WTC11 (cell line): ENCODE results near the gene CNDP2. TPM values are rescaled to one million over a fixed set of nuclear protein-coding genes. Genes with fewer than 3 reads are reported as not detected.

ENCODE experiments used
- ATAC-seq: fragments of 200-7000 bp; cut with Tn5 transposase; 2 replicates; pipeline ENCODE4 v1.10.0; 2021; ENCODE audit warnings: mild to moderate bottlenecking, moderate library complexity
- CTCF ChIA-PET: fragments of 300-600 bp; sonication (Branson Sonifier 250); formaldehyde crosslinking; loops from one replicate; lab custom pipeline; 2021; ENCODE audit warnings: antibody characterized with exemption; lab: Charles Lee
- POLR2A ChIA-PET: fragments of 350-600 bp; sonication (Branson Sonifier 250); formaldehyde crosslinking; loops from one replicate; lab custom pipeline; 2021; ENCODE audit warnings: antibody characterized with exemption; lab: Charles Lee
- DNase-seq: peaks from one replicate; pipeline ENCODE4 v3.0.0; 2021; ENCODE audit warnings: low spot score
- H3K27ac Mint-ChIP-seq: 2 replicates; pipeline ENCODE4 v1.8.0; 2021; ENCODE audit warnings: mixed read lengths
- H3K27me3 Mint-ChIP-seq: 2 replicates; pipeline ENCODE4 v1.8.0; 2021; ENCODE audit warnings: low read depth, mild to moderate bottlenecking, moderate library complexity, mixed read lengths
- H3K36me3 Mint-ChIP-seq: 2 replicates; pipeline ENCODE4 v1.8.0; 2021; ENCODE audit warnings: mixed read lengths
- H3K4me1 Mint-ChIP-seq: 2 replicates; pipeline ENCODE4 v1.8.0; 2022; ENCODE audit warnings: mixed read lengths
- H3K4me3 Mint-ChIP-seq: 2 replicates; pipeline ENCODE4 v1.8.0; 2021; ENCODE audit warnings: mild to moderate bottlenecking, moderate library complexity, mixed read lengths
- H3K9me3 Mint-ChIP-seq: 2 replicates; pipeline ENCODE4 v1.8.0; 2021; ENCODE audit warnings: mixed read lengths
- GTF2I ChIP-seq: fragments of 250-450 bp; sonication (Bioruptor Pico); conservative IDR thresholded peaks from 2 replicates; pipeline ENCODE4 v1.4.0; 2021; ENCODE audit warnings: mild to moderate bottlenecking
- MXD4 ChIP-seq: fragments of 250-450 bp; sonication (Bioruptor Pico); IDR thresholded peaks from 2 replicates; pipeline ENCODE4 v1.8.0; 2021; ENCODE audit warnings: mild to moderate bottlenecking, moderate library complexity, borderline replicate concordance
- NFATC4 ChIP-seq: fragments of 250-450 bp; sonication (Bioruptor Pico); IDR thresholded peaks from 2 replicates; pipeline ENCODE4 v1.9.0; 2021; ENCODE audit warnings: mild to moderate bottlenecking
- NFE2L1 ChIP-seq: sonication (generic); formaldehyde crosslinking; IDR thresholded peaks from 2 replicates; pipeline ENCODE4 v1.8.1; 2023; ENCODE audit warnings: missing genetic modification reagents
- NFYB ChIP-seq: sonication (generic); formaldehyde crosslinking; conservative IDR thresholded peaks from 2 replicates; pipeline ENCODE4 v1.8.0; 2022; ENCODE audit warnings: low read depth, missing genetic modification reagents
- NR1H2 ChIP-seq: sonication (generic); formaldehyde crosslinking; IDR thresholded peaks from 2 replicates; pipeline ENCODE4 v1.9.0; 2021; ENCODE audit warnings: mild to moderate bottlenecking, moderate library complexity, missing genetic modification reagents
- SMAD3 ChIP-seq: sonication (generic); formaldehyde crosslinking; IDR thresholded peaks from 2 replicates; pipeline ENCODE4 v1.8.0; 2022; ENCODE audit warnings: missing genetic modification reagents, mild to moderate bottlenecking, borderline replicate concordance
- SMAD4 ChIP-seq: sonication (generic); formaldehyde crosslinking; IDR thresholded peaks from 2 replicates; pipeline ENCODE4 v1.8.0; 2022; ENCODE audit warnings: mild to moderate bottlenecking, missing genetic modification reagents
- TP53 ChIP-seq: sonication (generic); formaldehyde crosslinking; IDR thresholded peaks from 2 replicates; pipeline ENCODE4 v1.8.1; 2023; ENCODE audit warnings: mild to moderate bottlenecking, missing genetic modification reagents
- ZBTB21 ChIP-seq: sonication (generic); formaldehyde crosslinking; IDR thresholded peaks from 2 replicates; pipeline ENCODE4 v1.8.1; 2023; ENCODE audit warnings: mild to moderate bottlenecking, missing genetic modification reagents, borderline replicate concordance
- ZNF121 ChIP-seq: sonication (generic); formaldehyde crosslinking; IDR thresholded peaks from 2 replicates; pipeline ENCODE4 v1.8.0; 2023; ENCODE audit warnings: missing genetic modification reagents
- total RNA-seq: library from RNA; stranded (reverse); gene quantifications from 3 replicates; pipeline ENCODE4 v1.2.3, GENCODE V29; 2021
- TF ChIP-seq, protein P1 (sequence below): fragments of 250-450 bp; sonication (Bioruptor Pico); IDR thresholded peaks from 2 replicates; pipeline ENCODE4 v1.9.0; 2021; ENCODE audit warnings: mild to moderate bottlenecking
- TF ChIP-seq, protein P2 (sequence below): sonication (generic); formaldehyde crosslinking; IDR thresholded peaks from 2 replicates; pipeline ENCODE4 v1.8.0; 2022; ENCODE audit warnings: missing genetic modification reagents
- TF ChIP-seq, protein P3 (sequence below): sonication (generic); formaldehyde crosslinking; IDR thresholded peaks from 2 replicates; pipeline ENCODE4 v1.8.1; 2023; ENCODE audit warnings: mild to moderate bottlenecking, missing genetic modification reagents, moderate library complexity

Gene CNDP2
- total RNA-seq, 1 experiment from 2014 or later: 248 TPM

DNA sequence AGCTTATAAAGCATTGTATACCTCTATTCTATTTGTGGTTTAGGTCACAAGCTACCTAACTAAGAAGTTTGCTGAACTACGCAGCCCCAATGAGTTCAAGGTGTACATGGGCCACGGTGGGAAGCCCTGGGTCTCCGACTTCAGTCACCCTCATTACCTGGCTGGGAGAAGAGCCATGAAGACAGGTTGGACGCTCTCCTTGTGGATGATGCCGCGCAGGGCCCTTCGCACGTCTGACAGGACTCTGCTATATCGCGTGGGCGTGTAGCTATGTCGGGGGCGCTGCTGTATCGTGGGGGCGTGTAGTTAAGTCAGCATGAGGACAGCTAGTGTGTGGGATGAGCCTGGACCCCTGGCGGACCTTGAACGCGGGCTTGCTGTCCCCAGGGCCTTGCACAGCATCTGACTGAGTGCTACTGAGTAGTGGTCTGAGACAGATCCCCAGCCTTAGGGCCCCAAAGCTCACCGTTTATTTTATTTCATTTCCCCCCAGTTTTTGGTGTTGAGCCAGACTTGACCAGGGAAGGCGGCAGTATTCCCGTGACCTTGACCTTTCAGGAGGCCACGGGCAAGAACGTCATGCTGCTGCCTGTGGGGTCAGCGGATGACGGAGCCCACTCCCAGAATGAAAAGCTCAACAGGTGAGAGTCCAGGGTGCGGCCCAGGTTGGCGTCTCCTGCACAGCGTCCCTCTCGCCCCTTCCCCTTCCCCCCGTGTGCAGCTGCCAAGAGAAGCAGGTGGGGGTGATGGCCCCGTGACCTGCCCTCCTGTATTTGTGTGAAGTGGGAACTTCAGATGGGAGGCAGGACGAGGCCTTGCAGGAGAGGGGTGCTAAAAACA, 22.5 kb downstream of the CNDP2 start:
- Mint-ChIP-seq H3K36me3 (peaks cover 77% of the 10 kb centered on the region), H3K4me3 (no peak overlapping the region), H3K27ac (no peak overlapping the region), H3K27me3 (no peaks in the 10 kb centered on the region), H3K9me3 (peaks cover 20% of the 10 kb centered on the region)
- no peak for DNase-seq
- ATAC-seq: no peak
- POLR2A ChIA-PET: no interaction called here
- TF ChIP-seq SMAD4 (CRISPR knock-in tag) (no peak), NR1H2 (CRISPR knock-in tag) (no peak), TP53 (CRISPR knock-in tag) (no peak), MXD4 (CRISPR knock-in tag) (no peak)
- TF ChIP-seq, protein P1, sequence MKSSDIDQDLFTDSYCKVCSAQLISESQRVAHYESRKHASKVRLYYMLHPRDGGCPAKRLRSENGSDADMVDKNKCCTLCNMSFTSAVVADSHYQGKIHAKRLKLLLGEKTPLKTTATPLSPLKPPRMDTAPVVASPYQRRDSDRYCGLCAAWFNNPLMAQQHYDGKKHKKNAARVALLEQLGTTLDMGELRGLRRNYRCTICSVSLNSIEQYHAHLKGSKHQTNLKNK: no peak
- TF ChIP-seq, protein P2, sequence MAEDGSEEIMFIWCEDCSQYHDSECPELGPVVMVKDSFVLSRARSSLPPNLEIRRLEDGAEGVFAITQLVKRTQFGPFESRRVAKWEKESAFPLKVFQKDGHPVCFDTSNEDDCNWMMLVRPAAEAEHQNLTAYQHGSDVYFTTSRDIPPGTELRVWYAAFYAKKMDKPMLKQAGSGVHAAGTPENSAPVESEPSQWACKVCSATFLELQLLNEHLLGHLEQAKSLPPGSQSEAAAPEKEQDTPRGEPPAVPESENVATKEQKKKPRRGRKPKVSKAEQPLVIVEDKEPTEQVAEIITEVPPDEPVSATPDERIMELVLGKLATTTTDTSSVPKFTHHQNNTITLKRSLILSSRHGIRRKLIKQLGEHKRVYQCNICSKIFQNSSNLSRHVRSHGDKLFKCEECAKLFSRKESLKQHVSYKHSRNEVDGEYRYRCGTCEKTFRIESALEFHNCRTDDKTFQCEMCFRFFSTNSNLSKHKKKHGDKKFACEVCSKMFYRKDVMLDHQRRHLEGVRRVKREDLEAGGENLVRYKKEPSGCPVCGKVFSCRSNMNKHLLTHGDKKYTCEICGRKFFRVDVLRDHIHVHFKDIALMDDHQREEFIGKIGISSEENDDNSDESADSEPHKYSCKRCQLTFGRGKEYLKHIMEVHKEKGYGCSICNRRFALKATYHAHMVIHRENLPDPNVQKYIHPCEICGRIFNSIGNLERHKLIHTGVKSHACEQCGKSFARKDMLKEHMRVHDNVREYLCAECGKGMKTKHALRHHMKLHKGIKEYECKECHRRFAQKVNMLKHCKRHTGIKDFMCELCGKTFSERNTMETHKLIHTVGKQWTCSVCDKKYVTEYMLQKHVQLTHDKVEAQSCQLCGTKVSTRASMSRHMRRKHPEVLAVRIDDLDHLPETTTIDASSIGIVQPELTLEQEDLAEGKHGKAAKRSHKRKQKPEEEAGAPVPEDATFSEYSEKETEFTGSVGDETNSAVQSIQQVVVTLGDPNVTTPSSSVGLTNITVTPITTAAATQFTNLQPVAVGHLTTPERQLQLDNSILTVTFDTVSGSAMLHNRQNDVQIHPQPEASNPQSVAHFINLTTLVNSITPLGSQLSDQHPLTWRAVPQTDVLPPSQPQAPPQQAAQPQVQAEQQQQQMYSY: no peak
- TF ChIP-seq, protein P3, sequence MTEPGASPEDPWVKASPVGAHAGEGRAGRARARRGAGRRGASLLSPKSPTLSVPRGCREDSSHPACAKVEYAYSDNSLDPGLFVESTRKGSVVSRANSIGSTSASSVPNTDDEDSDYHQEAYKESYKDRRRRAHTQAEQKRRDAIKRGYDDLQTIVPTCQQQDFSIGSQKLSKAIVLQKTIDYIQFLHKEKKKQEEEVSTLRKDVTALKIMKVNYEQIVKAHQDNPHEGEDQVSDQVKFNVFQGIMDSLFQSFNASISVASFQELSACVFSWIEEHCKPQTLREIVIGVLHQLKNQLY (CRISPR knock-in tag): no peak
- TF ChIP-seq, all 79 proteins: peak for 0
- H3K4me1 Mint-ChIP-seq: 0 out of 2 replicates have a peak, but pooled peaks cover 2% of the 10 kb centered on the region
- CTCF ChIA-PET: no interaction called here

DNA sequence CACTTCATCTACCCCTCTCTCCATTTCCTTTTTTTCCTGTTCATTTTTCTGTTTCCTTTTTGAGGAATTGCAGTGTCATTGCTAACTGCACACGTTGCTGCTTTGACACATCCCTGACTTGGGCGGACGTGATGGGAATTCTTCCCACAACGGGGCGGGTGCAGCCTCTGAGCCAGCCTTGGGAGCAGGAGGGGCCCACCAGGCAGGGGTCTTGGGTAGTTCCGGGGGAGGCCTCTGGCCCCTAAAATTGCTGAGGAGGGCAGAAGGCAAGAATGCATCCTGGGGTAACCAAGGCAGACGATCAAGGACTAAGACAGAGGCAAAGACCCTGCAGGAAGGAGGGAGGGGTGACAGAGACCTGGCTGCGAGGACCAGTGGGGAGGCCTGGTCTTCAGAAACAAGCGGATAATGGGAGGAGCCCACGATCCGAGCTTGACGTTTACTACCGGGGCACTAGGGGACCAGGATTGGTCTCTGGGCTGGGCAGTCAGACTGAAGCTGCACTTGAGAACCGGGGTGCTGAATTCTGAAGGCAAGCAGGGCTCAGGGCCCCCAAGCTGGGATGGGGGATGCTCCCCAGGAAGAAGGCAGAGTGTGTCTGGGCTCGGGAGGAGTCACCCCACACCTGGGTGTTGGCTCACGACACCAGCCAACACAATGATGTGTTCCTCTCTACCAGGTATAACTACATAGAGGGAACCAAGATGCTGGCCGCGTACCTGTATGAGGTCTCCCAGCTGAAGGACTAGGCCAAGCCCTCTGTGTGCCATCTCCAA, 23.3 kb downstream of the CNDP2 start:
- peaks cover 25% of the 10 kb centered on the region for H3K9me3 Mint-ChIP-seq
- 0 out of 2 replicates have a peak, but pooled peaks cover 2% of the 10 kb centered on the region for H3K4me1 Mint-ChIP-seq
- DNase-seq: no peak
- no peak overlapping the region for H3K27ac Mint-ChIP-seq
- ATAC-seq: no peak
- no peak overlapping the region for H3K4me3 Mint-ChIP-seq
- TF ChIP-seq ZBTB21 (CRISPR knock-in tag): no peak
- TF ChIP-seq NFYB (CRISPR knock-in tag): no peak
- TF ChIP-seq NFATC4 (CRISPR knock-in tag): no peak
- no peak for TF ChIP-seq GTF2I (CRISPR knock-in tag)
- TF ChIP-seq SMAD3 (CRISPR knock-in tag): no peak
- ChIA-PET CTCF (no interaction called here), POLR2A (no interaction called here)
- H3K27me3 Mint-ChIP-seq: no peaks in the 10 kb centered on the region; the same call in 1 of the 2 replicates
- peaks cover 81% of the 10 kb centered on the region for H3K36me3 Mint-ChIP-seq

DNA sequence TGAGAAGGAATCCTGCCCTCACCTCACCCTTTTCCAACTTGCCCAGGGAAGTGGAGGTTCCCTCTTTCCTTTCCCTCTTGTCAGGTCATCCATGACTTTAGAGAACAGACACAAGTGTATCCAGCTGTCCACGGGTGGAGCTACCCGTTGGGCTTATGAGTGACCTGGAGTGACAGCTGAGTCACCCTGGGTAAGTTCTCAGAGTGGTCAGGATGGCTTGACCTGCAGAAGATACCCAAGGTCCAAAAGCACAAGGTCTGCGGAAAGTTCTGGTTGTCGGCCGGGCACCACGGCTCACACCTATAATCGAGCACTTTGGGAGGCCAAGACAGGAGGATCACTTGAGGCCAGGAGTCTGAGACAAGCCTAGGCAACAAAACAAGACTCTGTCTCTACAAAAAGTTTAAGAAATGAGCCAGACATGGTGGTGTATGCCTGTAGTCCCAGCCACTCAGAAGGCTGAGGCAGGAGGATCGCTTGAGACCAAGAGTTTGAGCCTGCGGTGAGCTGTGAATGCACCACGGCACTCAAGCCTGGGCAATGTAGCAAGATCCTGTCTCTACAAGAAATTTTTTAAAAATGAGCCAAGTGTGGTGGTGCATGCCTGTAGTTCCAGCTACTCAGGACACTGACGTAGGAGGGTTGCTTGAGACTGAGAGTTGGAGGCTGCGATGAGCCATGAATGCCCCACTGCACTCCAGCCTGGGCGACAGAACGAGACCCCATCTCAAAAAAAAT, 24.1 kb downstream of the CNDP2 start:
- CTCF ChIA-PET: no interaction called here
- ATAC-seq: no peak
- H3K27me3 Mint-ChIP-seq: no peaks in the 10 kb centered on the region; the same call in 1 of the 2 replicates
- POLR2A ChIA-PET: no interaction called here
- H3K9me3 Mint-ChIP-seq: peaks cover 27% of the 10 kb centered on the region
- no peak overlapping the region for H3K4me3 Mint-ChIP-seq
- H3K4me1 Mint-ChIP-seq: 0 out of 2 replicates have a peak, but pooled peaks cover 2% of the 10 kb centered on the region
- peaks cover 73% of the 10 kb centered on the region for H3K36me3 Mint-ChIP-seq
- DNase-seq: no peak
- TF ChIP-seq NFE2L1: no peak
- TF ChIP-seq ZNF121 (CRISPR knock-in tag): peak; percentile 53; the same call in 1 of the 2 replicates
- H3K27ac Mint-ChIP-seq: no peak overlapping the region
